HL-60 (cell line): Measurements from ENCODE around the gene CENPE.
A peak's percentile ranks its signal among the peaks of the same experiment; 100 is the strongest.

ENCODE experiments used
- DNase-seq, 2 experiments: peaks; one replicate each; pipeline ENCODE4 v3.0.0-alpha.2; 2010 to 2020; ENCODE audit warnings: low read depth in 1 of 2, low spot score in 1 of 2
- H3K27ac ChIP-seq: fragments of 250-450 bp; sonication (Bioruptor Pico); replicated peaks from 2 replicates; pipeline ENCODE4 v1.5.1; 2020; ENCODE audit warnings: mild to moderate bottlenecking, moderate library complexity
- H3K27me3 ChIP-seq: fragments of 250-450 bp; sonication (Bioruptor Pico); 2 replicates; pipeline ENCODE4 v1.5.1; 2021; ENCODE audit warnings: mild to moderate bottlenecking, moderate library complexity; ENCODE audit not compliant: insufficient read depth, poor library complexity, severe bottlenecking
- H3K4me3 ChIP-seq: replicated peaks from 2 replicates; pipeline ENCODE4 v1.5.1; 2011; ENCODE audit warnings: mild to moderate bottlenecking, control low read depth, low read length; ENCODE audit not compliant: insufficient read depth
- GABPA ChIP-seq: IDR thresholded peaks from 2 replicates; pipeline ENCODE4 v1.6.1; 2012; ENCODE audit warnings: low read depth
- POLR2AphosphoS5 ChIP-seq: IDR thresholded peaks from 2 replicates; pipeline ENCODE4 v1.6.1; 2012; ENCODE audit warnings: low read depth
- REST ChIP-seq: IDR thresholded peaks from 2 replicates; pipeline ENCODE4 v1.6.1; 2012; ENCODE audit warnings: low read depth; ENCODE audit not compliant: insufficient replicate concordance
- SPI1 ChIP-seq: IDR thresholded peaks from 2 replicates; pipeline ENCODE4 v1.6.1; 2012; ENCODE audit warnings: low read depth, mild to moderate bottlenecking, borderline replicate concordance
- TF ChIP-seq, protein P1 (sequence below): IDR thresholded peaks from one replicate; pipeline ENCODE4 v1.5.1; 2011; ENCODE audit warnings: low read length, control low read depth, inconsistent platforms; ENCODE audit not compliant: insufficient read depth

Gene CENPE

DNA sequence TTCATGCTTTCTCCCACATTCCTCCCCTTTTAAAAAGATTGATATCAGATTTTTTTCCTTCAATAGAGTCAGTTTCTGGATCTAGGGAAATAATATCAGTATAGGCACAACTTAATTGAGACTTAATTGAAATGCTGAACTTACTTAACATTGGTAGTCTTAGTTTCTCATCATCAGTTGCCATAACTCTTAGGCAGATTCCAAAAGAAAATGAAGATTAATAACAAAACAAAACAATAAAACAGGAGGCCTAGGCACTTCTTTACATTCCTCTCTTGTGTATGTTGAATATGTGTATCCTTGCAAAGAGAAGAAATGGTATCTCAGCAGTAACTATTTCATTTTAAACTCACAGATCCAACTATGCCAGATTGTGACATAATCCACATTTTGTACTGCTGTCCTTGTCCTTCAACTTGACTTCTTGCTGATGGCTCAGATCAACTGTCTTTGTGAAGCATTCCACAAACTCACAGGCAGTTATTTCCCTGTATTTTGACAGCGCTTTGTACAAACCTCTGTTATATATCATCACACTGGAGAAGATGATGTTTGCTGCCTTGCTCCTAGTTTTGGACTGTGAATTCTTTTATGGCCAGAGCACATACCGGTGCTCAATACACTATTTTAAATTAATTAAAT, 112.5 kb downstream of the CENPE start:
- H3K4me3 ChIP-seq, result no peak overlapping the region
- no peak for DNase-seq
- TF ChIP-seq SPI1, result no peak
- TF ChIP-seq REST, result no peak
- no peak for TF ChIP-seq GABPA
- no peak for TF ChIP-seq POLR2AphosphoS5
- TF ChIP-seq, protein P1, sequence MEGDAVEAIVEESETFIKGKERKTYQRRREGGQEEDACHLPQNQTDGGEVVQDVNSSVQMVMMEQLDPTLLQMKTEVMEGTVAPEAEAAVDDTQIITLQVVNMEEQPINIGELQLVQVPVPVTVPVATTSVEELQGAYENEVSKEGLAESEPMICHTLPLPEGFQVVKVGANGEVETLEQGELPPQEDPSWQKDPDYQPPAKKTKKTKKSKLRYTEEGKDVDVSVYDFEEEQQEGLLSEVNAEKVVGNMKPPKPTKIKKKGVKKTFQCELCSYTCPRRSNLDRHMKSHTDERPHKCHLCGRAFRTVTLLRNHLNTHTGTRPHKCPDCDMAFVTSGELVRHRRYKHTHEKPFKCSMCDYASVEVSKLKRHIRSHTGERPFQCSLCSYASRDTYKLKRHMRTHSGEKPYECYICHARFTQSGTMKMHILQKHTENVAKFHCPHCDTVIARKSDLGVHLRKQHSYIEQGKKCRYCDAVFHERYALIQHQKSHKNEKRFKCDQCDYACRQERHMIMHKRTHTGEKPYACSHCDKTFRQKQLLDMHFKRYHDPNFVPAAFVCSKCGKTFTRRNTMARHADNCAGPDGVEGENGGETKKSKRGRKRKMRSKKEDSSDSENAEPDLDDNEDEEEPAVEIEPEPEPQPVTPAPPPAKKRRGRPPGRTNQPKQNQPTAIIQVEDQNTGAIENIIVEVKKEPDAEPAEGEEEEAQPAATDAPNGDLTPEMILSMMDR, result no peak
- H3K27ac ChIP-seq, result no peak overlapping the region
- H3K27me3 ChIP-seq, result no peaks in the 10 kb centered on the region

DNA sequence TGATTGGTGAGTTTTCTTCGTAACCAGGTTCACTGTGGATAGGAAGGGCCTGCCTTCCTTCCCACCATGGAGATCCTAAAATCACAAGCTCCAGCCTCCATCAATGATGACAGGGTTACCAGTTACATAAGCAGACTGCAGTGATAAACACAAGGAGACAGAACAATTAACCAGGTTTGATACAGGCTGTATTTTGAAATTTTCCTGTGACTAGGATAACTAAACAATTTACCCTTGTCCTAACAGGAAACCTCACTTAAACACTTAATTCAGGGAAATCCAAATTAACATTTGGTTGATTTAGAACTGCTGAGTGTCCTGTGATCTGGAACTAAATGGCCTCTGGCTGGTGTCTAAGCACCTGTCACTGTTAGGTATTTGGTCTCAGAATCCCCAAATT, 118.5 kb downstream of the CENPE start:
- Histone ChIP-seq H3K27me3 (no peaks in the 10 kb centered on the region), H3K4me3 (no peak overlapping the region), H3K27ac (no peak overlapping the region)
- no peak for TF ChIP-seq GABPA
- TF ChIP-seq, protein P1, result no peak
- no peak for DNase-seq

- Histone ChIP-seq H3K27ac (peak within 1 kb of the TSS; percentile 93), H3K4me3 (peak within 1 kb of the TSS; percentile 73), H3K27me3 (no peaks in the 10 kb centered on the region)
- DNase-seq, result no peak
- TF ChIP-seq SPI1 (no peak), REST (peak; percentile 45), GABPA (no peak)
- TF ChIP-seq, protein P1, result no peak
These were observed 121.3 kb downstream of the CENPE start, which contains the start of gene SLC9B2 for GRCh38 chr4:103076747-103077347. SLC9B2 (minus strand) TSS chr4:103076761; CDS start chr4:103067550, 9,211 bp downstream.
